ENCODE results near the gene COL6A2.

The COL6A2 gene

DNA sequence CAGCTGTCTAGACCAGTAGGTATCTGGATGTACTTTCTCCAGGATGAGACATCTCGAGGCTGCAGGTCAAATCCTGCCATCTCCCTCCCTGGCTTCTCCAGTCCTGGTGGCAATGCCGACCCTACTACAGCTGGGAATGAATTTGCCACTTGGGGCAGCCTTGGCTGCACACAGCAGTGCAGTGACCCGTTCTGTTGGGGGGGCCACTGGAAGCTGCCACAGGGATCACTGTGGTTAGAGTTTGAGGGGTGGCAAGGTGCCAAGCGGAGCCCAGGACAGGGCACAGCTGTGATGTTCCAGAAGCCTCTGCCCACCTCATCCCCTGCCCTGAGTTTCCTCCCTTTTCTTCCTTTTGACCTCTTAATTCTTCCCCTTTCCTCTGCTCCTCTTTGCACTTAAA lies 17.1 kb downstream of the COL6A2 start:
- no peak for DNase-seq (ENCODE audit: low read depth)

DNA sequence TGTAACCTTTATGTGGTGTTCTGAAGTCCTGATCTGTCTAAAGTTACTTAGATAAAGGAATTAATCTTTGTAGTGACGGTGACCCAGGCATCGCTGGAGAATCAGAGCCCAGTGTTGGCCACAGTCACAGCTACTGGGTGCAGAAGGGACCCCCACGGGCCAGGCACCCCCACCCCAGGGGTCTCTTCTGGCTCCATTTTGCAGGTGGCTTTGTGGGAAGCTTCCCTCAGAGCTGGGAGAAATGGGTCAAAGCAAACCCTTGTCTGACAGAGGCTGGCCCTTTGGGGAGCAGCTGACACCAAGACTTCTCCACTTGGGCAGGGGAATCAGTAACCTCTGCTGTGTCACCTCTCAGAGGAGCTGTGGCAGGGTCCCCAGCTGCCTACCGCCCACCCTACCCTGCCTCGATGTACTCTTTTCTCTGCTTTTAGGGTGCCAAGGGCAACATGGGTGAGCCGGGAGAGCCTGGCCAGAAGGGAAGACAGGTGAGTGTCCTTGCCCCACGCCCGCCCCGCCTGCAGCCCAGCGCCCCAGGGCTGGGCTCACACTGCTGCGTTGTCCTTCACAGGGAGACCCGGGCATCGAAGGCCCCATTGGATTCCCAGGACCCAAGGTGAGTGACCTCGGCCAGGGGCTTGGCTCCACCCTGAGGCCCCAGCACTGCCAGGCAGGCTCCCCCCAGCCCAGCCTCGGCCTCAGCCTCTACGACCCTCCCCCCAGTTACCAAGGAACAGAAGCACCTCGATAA lies 17.7 kb downstream of the COL6A2 start:
- DNase-seq (ENCODE audit: low read depth): no peak

DNA sequence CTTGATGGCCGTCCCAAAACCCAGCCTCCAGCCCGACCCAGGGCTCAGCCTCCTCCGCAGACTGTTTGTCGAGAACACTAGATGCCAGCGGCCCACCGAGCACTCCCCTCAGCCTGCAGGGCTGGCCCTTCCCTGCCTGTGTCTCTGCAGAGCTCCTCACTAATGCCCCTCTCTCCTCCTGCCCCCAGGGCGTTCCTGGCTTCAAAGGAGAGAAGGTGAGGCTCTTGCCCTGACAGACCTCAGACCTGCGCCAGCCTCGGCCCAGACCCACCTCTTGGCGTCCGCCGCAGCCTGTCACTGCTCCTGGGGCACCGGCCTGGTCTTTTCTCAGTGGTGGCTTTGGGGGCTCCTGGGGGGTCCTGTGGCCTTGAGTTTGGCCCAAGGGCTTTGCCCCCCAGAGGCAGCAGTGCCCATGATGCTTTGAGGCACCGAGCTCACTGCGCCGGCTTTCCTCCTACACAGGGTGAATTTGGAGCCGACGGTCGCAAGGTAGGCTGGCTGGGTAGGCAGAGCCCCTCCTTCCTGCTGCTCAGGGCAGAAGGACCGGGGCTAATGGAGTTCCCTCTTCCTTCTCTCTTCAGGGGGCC lies 18.4 kb downstream of the COL6A2 start:
- DNase-seq (ENCODE audit: low read depth): no peak

DNA sequence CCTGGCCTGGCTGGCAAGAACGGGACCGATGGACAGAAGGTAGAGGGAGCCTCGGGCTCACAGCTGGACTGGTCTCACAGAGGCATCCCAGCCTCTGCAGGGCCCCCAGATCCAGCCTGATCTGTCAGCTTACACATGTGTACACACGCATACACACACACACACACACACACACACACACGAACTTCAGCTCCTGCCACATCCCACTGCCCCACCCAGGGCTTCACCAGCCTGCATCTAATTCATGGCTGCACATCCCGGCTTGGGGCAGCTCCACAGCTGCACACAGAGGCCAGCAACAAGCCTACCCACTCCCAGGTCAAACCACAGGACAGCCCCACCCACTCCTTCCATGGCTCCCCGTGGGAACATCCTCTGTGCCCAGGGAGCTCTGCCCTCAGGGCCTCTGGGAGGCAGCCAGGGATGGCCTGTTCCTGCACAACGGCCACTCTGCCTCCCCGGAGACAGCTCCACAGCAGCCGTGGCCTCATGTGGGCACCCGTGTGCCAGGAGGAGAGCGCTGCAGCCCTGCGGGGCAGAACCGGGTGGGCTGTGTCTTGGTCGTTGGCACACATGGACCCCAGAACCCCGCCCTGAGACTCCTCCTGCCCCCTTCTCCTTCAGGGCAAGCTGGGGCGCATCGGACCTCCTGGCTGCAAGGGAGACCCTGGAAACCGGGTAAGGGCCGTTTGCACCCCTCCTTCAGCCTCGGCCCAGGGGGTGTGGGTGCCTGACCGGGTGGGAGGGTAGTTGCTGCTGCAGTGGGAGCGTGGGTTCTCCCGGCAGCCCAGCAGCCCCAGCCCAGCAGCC lies 19.1 kb downstream of the COL6A2 start:
- no peak for DNase-seq (ENCODE audit: low read depth)

DNA sequence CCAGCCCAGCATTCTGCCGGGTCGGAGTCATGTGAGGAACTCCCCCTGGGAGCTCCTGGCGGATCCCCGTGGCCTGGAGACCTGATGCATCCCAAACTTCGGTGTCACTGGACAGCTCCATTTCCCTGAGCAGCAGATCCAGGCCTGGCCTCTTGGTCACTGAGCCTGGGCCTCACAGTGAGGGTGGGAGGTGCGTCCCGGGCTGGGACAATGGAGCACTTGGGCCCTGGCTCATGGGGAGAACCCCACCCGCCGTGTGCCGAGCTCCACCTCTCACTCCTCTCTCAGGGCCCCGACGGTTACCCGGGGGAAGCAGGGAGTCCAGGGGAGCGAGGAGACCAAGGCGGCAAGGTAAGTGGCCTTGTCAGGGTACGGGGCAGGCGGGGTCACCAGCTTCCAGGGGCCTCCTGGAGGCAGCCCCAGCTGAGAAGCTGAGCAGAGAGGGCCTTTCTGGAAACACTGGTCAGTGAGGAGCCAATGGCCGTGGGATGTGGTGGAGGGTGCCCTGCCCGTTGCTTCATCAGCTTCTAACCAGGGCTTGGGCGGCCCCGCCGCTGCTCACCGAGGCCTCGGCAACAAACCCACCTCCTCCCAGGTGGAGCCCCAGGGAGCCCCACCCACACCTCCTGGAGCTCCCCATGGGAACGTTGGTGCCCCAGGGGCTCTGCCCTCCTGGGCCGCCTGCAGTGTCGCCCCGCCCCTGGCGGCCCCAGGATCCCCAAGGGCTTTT lies 19.8 kb downstream of the COL6A2 start:
- no peak for DNase-seq (ENCODE audit: low read depth)

DNA sequence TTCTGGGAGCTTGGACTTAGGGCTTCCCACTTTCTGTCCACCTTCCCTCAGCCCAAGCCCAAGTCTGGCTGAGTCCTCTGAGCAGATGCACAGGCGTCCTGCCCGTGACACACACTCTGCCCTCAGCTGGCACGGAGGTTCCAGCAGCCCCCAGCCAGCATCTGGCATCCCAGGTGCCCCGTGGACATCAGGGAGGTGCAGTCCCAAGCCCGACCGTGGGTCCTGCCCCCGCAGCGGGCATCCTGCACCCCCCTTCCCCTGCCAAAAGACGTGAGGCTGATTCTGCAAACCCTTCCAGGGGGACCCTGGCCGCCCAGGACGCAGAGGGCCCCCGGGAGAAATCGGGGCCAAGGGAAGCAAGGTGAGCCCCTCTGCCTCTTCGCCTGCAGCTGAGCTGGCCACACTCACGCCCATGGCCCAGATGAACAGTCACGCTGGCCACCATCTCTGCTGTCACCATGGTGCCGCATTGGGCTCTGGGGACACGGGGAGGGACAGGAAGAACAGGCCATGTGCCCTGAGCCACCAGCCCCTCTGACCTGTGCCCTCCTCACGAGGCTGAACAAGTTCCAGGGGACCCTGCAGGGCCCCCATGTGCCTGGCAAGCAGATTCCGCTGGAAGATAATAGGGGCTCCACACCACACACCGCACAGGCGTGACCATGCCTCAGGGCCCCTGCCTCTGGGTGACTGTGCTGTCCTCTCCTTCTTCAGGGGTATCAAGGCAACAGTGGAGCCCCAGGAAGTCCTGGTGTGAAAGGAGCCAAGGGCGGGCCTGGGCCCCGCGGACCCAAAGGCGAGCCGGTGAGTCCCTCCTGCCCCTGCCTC lies 20.6 kb downstream of the COL6A2 start:
- no peak for DNase-seq (ENCODE audit: low read depth)

DNA sequence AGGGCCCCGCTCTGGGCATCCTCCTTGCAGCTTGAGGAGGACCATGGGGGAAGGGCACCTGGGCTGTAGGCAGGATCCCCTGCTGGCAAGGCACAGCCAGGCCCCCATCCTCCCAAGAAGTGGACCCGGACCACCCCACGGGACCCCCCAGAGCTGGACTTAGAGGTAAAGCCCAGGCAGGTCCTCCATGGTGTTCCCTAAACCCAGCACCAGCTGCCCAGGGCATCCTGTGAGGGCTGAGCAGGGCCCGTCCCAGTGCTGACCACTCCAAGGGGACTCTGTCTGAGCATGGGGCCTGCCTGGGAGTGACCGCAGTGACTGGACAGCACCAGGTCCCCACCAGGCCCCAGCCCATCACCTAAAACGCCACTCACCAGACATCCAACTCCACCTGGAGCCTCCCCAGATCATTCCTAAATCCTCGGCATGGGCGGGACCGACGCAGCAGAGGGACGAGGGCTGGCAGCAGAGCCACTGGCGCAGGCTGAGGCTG lies 21.3 kb downstream of the COL6A2 start:
- no peak for DNase-seq (ENCODE audit: low read depth)

DNA sequence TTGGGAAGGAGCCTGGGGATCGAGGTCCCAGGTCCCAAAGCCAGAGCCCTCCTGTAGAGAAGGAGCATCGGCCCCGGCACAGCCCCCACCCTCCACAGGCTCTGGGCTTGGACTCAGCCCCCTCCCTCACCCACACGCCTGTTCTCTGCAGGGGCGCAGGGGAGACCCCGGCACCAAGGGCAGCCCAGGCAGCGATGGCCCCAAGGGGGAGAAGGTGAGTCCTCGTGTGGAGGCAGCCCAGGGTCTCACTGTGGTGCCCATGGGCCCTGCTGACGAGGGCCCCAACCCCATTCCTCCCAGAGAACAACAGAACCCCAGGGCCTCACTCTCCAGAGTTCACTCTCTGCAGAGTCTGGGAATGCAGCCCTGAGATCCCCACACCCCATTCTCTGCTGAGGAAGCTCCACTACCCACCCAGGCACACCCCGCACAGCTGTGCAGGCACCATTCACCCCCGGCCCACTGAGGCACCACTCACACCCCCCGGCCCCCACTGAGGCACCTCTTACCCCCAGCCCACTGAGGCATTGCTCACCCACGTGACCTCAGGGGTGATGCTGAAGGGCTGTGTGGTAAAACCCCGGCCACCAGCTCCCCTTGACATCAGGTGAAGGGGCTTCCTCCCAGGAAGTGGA lies 21.8 kb downstream of the COL6A2 start:
- DNase-seq (ENCODE audit: low read depth): no peak

DNA sequence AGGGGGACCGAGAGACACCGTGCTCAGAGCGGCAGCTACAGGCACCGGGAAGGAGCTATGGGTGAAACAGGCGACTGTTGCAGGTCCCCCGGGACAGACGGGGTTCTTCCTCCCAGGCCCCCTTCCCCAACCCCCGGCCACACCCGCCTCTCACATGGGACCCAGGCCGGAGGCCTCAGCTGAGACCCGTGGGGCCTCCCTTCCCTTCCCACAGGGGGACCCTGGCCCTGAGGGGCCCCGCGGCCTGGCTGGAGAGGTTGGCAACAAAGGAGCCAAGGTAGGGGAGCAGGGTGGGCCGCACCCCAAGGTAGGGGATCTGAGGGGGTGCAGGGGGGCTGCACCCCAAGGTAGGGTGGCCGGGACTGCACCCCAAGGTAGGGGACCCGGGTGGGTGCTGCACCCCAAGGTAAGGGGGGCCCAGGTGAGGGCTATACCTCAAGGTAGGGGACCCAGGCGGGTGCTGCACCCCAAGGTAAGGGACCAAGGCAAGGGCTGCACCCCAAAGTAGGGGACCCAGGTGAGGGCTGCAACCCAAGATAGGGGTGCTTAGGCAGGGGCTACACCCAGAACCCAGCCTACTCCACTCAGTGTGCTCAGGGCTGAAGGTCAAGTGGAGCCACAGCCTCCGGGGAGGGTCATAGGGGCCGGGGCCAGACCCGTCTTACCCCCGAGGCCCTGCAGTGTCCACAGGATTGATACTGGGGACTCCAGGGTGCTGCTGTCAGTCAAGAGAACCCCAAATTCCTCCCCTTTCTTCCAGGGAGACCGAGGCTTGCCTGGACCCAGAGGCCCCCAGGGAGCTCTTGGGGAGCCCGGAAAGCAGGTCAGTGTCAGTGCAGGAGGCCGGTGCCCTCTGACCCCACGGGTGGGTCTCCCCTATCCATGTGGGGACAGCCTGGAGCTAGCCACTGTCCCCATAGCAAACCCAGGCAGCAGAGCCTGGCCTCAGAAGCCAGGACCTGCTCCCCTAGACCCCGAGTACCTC lies 22.7 kb downstream of the COL6A2 start:
- no peak for DNase-seq (ENCODE audit: low read depth)

DNA sequence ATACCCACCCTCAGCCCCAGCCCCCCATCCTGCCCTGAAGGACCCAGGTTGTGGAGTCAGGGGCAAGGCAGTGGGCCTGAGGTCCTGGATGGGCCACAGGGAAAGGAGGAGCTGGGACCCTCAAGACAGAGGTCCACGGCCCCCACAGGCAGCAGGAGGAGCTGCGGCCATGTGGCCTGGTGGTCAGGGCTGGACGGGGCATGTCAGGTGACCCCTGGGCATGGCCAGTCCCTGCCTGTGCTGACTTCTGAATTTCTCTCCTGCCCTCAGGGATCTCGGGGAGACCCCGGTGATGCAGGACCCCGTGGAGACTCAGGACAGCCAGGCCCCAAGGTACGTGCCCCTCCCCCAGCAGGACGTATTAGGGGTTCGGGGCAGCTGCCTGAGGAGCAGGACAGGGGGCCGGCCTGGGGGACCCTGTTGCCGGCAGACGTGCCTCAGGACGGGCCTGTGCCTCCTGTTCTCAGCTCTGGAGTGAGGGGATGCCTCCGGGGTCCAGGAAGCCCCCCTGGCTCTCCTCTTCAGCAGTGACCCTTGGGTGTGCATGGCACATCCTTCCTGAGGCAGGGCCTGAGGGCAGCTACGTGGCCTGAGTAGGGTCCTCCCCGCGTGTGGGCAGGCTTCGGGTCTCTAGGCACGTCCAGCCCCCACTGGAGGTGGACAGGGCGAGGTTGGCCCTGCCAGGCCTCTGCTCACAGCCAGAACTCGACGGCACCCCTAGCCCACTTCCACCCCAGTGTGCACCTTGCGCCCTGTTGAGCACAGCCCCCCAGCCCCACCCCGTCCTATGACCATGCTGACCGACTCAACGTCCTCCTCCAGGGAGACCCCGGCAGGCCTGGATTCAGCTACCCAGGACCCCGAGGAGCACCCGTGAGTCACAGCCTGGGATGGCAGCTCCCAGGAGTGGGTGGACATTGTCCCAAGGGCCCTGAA lies 23.6 kb downstream of the COL6A2 start:
- DNase-seq (ENCODE audit: low read depth): no peak

DNA sequence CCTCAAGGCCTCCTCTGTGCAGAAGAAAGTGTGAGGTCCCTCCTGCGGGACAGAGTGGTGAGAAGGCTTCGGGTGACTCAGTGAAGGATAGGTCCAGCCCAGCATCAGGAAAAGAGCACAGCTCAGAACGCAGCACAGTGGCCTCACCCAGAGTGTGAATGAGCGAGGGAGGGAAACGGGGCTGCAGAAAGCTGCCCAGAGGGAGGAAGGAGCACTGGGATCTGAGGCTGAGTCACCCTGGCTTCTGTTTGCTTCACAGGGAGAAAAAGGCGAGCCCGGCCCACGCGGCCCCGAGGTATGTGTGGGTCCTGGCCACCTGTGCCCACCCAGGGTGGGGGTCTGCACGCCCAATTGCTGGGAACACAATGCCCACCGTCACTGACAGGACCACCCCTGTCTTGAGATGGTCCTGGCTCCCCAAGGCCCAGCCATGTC lies 24.3 kb downstream of the COL6A2 start:
- no peak for DNase-seq (ENCODE audit: low read depth)

DNA sequence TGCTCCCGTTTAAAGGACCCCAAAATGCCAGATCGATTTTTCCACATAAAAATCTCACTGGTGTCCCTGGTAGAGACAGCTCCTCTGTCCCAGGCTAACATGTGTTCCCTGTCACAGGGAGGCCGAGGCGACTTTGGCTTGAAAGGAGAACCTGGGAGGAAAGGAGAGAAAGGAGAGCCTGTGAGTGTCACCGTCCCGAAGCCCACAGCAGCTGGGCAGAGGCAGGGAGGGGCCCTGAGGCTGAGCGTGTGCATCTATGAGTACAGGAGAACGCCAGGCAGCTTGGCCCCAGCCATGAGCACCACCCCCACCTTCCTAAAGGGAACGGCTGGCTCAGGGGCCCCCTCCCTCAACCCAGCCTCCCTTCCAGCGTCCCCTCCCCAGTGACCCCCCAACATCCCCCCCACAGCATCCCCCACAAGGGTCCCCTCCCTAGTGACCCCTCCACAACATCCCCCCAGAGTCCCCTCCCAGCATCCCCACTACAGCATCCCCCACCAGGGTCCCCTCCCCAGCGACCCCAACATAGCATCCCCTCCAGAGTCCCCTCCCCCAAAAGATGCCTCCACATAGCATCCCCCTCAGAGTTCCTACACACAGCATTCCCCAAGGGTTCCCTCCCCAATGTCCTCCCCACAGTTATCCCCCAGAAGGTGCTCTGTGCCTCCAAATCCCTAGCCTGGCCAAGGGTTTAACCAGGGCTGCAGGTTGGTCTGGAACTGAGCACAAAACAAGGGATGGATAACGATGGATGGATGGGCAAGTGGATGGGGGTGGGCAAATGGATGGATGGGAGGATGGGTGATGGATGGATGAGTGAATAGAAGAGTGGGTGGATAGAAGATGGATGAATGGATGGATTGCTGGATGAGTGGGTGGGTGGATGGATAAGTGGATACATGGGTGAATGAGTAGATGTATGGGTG lies 25.1 kb downstream of the COL6A2 start:
- DNase-seq (ENCODE audit: low read depth): no peak

DNA sequence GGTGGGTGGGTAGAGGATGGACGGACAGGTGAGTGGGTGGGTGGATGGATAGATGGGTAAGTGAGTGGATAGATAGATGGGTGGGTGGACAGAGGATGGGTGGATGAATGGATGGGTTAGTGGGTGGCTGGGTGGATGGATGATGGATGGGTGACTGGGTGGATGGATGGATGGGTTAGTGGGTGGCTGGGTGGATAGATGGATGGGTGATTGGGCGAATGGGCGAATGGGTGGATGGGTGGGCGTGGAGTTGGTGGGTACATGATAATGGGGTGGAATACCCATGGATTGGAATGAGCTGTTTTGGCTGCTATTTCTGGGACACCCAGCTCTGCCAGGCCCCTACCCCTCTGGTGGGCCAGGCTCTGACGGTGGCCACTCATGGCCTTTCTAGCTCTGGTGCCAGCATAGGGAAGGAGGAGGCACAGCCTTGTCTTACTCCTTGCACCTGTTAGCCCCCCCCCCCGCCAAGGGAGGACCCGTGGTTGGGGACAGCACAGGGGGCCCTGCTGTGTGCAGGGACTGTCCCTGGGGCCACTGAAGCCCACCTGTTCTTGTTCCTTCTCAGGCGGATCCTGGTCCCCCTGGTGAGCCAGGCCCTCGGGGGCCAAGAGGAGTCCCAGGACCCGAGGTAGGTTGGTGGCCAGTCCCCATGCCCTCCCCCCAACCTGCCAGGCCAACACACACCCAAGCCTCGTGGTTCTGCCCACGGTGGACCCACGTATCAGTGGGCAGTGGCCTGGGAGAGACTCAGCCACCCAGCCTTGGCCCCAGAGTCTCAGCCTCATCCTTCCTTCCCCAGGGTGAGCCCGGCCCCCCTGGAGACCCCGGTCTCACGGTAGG lies 26.4 kb downstream of the COL6A2 start:
- DNase-seq (ENCODE audit: low read depth): no peak

DNA sequence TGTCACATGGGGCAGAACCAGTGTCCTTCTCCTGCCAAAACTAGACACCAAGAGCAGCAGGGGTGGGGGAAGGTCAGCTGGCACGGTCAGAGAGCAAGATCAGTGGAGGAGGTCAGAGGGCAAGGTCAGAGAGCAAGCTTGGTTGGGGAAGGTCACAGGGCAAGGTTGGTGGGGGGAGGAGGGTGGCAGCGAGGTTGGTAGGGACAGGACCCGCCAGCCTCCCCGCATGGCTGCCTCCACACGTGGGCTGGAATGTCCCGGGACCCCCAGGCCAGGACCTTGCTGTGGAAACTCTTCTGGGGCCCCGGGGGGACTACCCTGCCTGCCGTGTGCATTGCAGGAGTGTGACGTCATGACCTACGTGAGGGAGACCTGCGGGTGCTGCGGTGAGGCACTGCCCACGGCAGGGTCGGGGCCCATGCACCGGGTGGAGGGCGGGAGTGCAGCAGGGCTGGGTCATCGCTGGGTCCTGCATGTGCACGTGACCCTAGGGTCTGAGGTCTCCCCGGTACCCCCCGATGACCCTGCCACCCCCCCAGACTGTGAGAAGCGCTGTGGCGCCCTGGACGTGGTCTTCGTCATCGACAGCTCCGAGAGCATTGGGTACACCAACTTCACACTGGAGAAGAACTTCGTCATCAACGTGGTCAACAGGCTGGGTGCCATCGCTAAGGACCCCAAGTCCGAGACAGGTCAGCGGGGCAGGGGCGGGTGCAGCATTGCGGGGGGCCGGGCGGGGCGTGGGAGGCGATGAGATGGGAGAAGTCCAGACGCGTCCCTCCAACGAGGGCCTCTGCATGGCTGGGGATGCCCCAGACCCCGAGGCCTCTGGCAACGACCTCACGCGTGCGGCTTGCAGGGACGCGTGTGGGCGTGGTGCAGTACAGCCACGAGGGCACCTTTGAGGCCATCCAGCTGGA lies 27.3 kb downstream of the COL6A2 start:
- DNase-seq (ENCODE audit: low read depth): no peak

DNA sequence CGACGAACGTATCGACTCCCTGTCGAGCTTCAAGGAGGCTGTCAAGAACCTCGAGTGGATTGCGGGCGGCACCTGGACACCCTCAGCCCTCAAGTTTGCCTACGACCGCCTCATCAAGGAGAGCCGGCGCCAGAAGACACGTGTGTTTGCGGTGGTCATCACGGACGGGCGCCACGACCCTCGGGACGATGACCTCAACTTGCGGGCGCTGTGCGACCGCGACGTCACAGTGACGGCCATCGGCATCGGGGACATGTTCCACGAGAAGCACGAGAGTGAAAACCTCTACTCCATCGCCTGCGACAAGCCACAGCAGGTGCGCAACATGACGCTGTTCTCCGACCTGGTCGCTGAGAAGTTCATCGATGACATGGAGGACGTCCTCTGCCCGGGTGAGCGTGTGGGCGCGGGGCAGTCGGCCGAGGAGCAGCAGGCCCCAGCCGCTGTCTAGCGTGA lies 28.0 kb downstream of the COL6A2 start:
- no peak for DNase-seq (ENCODE audit: low read depth)
